Measurements from ENCODE around the gene PCDHB9.
"Not testable (repeated sequence)": the region's sequence is repeated elsewhere in the genome, so short reads cannot be mapped to it uniquely, and the experiment has no call there.

DNA sequence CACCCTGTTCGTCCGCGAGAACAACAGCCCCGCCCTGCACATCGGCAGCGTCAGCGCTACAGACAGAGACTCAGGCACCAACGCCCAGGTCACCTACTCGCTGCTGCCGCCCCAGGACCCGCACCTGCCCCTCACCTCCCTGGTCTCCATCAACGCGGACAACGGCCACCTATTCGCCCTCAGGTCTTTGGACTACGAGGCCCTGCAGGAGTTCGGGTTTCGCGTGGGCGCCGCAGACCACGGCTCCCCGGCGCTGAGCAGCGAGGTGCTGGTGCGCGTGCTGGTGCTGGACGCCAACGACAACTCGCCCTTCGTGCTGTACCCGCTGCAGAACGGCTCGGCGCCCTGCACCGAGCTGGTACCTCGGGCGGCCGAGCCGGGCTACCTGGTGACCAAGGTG is 49.0 kb downstream of the PCDHB9 start:
- TF ChIP-seq, protein P1, sequence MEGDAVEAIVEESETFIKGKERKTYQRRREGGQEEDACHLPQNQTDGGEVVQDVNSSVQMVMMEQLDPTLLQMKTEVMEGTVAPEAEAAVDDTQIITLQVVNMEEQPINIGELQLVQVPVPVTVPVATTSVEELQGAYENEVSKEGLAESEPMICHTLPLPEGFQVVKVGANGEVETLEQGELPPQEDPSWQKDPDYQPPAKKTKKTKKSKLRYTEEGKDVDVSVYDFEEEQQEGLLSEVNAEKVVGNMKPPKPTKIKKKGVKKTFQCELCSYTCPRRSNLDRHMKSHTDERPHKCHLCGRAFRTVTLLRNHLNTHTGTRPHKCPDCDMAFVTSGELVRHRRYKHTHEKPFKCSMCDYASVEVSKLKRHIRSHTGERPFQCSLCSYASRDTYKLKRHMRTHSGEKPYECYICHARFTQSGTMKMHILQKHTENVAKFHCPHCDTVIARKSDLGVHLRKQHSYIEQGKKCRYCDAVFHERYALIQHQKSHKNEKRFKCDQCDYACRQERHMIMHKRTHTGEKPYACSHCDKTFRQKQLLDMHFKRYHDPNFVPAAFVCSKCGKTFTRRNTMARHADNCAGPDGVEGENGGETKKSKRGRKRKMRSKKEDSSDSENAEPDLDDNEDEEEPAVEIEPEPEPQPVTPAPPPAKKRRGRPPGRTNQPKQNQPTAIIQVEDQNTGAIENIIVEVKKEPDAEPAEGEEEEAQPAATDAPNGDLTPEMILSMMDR (IDR thresholded peaks at IDR 0.05; ENCODE audit: borderline replicate concordance, extremely low read depth, low read length, poor library complexity, severe bottlenecking): not testable (repeated sequence)
- TF ChIP-seq EZH2 (IDR thresholded peaks at IDR 0.05; ENCODE audit: borderline replicate concordance, low read depth, low read length, severe bottlenecking): not testable (repeated sequence)

All from DND-41 (cell line).